ENCODE results near the gene MAD1L1. TPM values are rescaled to one million over a fixed set of nuclear protein-coding genes. Genes with fewer than 3 reads are reported as not detected.

MAD1L1 gene
- total and polyA plus RNA-seq, 2 of the 4 experiments (the other 2 are of a cell fraction) = 29.0 to 40.9 TPM

- no peak overlapping the region for H2AK5ac ChIP-seq (ENCODE audit: low read depth, low read length)
- CTCF ChIA-PET = no interaction called here
- H2AK9ac ChIP-seq (replicated peaks; ENCODE audit: low read depth, low read length, poor library complexity) = no peak overlapping the region
- BruUV-seq (replicated peaks) = no TSS peak
- H3K9me3 ChIP-seq (ENCODE audit: control insufficient read depth, insufficient read depth, low read length) = no peaks in the 10 kb centered on the region
- ATAC-seq (ENCODE audit: low read depth) (no peak), DNase-seq (no peak)
- in situ Hi-C loops (cut with MboI; ENCODE audit: low sequenced_read_pairs) (no loop called here), dilution Hi-C loops (cut with HindIII; ENCODE audit: low sequenced_read_pairs, unreplicated experiment) (no loop called here), intact Hi-C loops (cut with micrococcal nuclease) (no loop called here)
- no peak overlapping the region for H3K27ac ChIP-seq (ENCODE audit: insufficient read depth, low read length)
- TF ChIP-seq CHD1 (IDR thresholded peaks at IDR 0.05; ENCODE audit: low read depth, low read length) (no peak), MXI1 (IDR thresholded peaks at IDR 0.05; ENCODE audit: borderline replicate concordance, low read depth, low read length) (no peak), RAD21 (IDR thresholded peaks at IDR 0.05; ENCODE audit: low read length) (no peak), NFE2L2 (IDR thresholded peaks at IDR 0.05; ENCODE audit: low read depth, low read length) (no peak), RCOR1 (IDR thresholded peaks at IDR 0.05; ENCODE audit: insufficient replicate concordance, low read length) (no peak), MAZ (IDR thresholded peaks at IDR 0.05; ENCODE audit: borderline replicate concordance, low read depth, low read length) (no peak), FOS (IDR thresholded peaks at IDR 0.05; ENCODE audit: low read depth, low read length) (no peak), CTCF (conservative IDR thresholded peaks at IDR 0.05; ENCODE audit: low read depth, low read length) (no peak), POLR2A (IDR thresholded peaks at IDR 0.05; ENCODE audit: low read depth, low read length) (no peak), CEBPB (IDR thresholded peaks at IDR 0.05; ENCODE audit: low read depth, low read length) (no peak), MAFK (IDR thresholded peaks at IDR 0.05; ENCODE audit: low read depth, low read length) (no peak), BHLHE40 (IDR thresholded peaks at IDR 0.05; ENCODE audit: low read depth, low read length) (no peak), RFX5 (IDR thresholded peaks at IDR 0.05; ENCODE audit: low read depth, low read length) (no peak), SMC3 (IDR thresholded peaks at IDR 0.05; ENCODE audit: low read depth, low read length) (no peak)
- TF ChIP-seq, protein P1, sequence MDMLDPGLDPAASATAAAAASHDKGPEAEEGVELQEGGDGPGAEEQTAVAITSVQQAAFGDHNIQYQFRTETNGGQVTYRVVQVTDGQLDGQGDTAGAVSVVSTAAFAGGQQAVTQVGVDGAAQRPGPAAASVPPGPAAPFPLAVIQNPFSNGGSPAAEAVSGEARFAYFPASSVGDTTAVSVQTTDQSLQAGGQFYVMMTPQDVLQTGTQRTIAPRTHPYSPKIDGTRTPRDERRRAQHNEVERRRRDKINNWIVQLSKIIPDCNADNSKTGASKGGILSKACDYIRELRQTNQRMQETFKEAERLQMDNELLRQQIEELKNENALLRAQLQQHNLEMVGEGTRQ (IDR thresholded peaks at IDR 0.05; ENCODE audit: low read depth, low read length) = no peak
- TF ChIP-seq, protein P2, sequence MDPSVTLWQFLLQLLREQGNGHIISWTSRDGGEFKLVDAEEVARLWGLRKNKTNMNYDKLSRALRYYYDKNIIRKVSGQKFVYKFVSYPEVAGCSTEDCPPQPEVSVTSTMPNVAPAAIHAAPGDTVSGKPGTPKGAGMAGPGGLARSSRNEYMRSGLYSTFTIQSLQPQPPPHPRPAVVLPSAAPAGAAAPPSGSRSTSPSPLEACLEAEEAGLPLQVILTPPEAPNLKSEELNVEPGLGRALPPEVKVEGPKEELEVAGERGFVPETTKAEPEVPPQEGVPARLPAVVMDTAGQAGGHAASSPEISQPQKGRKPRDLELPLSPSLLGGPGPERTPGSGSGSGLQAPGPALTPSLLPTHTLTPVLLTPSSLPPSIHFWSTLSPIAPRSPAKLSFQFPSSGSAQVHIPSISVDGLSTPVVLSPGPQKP (IDR thresholded peaks at IDR 0.05; ENCODE audit: borderline replicate concordance, low read depth, low read length) = no peak
- H3K27me3 ChIP-seq (ENCODE audit: control insufficient read depth, insufficient read depth, low read length) = no peaks in the 10 kb centered on the region
- H4K5ac ChIP-seq (ENCODE audit: low read depth, low read length) = no peak overlapping the region
- no peak overlapping the region for H3K4ac ChIP-seq (ENCODE audit: low read depth, low read length)
- no peak overlapping the region for H3K4me3 ChIP-seq (ENCODE audit: insufficient read depth, low read depth, low read length)
- H3K79me1 ChIP-seq (ENCODE audit: low read depth in 1 of 2, low read length in 2 of 2) = no peaks in the 10 kb centered on the region
- no peak overlapping the region for H3K4me2 ChIP-seq (ENCODE audit: low read depth, low read length)
- H2BK15ac ChIP-seq (ENCODE audit: low read depth, low read length) = no peak overlapping the region
- no peak overlapping the region for H3K14ac ChIP-seq (replicated peaks; ENCODE audit: low read depth, low read length)
- no peak overlapping the region for H2BK20ac ChIP-seq (ENCODE audit: low read depth, low read length)
- H2AFZ ChIP-seq (replicated peaks; ENCODE audit: low read length, poor library complexity) = no peak overlapping the region
- no peak overlapping the region for H3K18ac ChIP-seq (ENCODE audit: low read depth, low read length)
- H3K9ac ChIP-seq (ENCODE audit: low read depth, low read length) = no peak overlapping the region
- H3K36me3 ChIP-seq (ENCODE audit: control insufficient read depth, insufficient read depth, low read length) = no peaks in the 10 kb centered on the region
- no peak overlapping the region for H3K23ac ChIP-seq (ENCODE audit: low read depth, low read length)
- no peak overlapping the region for H2BK120ac ChIP-seq (ENCODE audit: low read depth, low read length)
- H4K91ac ChIP-seq (ENCODE audit: insufficient read depth, low read depth, low read length) = no peak overlapping the region
- WGBS, 2 experiments (ENCODE audit: extremely low coverage in 2 of 2, insufficient read length in 1 of 2) = 100% methylated on average over 3 of the region's 14 CpGs; no CpG with 5 or more reads in 1 of the 2 experiments
- H3K56ac ChIP-seq (ENCODE audit: extremely low read depth, insufficient read depth, low read length) = no peak overlapping the region
- H3K9me1 ChIP-seq (ENCODE audit: insufficient read depth, low read length) = no peaks in the 10 kb centered on the region
- POLR2A ChIA-PET (ENCODE audit: unreplicated experiment) = no interaction called here
- no peak overlapping the region for H4K8ac ChIP-seq (ENCODE audit: low read depth in 2 of 2, low read length in 2 of 2)
- H2BK5ac ChIP-seq (ENCODE audit: low read depth, low read length, poor library complexity, severe bottlenecking) = no peak overlapping the region
- H3K4me1 ChIP-seq (ENCODE audit: control insufficient read depth, insufficient read depth, low read length) = no peaks in the 10 kb centered on the region
- no peaks in the 10 kb centered on the region; the same call in none of the 2 replicates for H4K20me1 ChIP-seq (ENCODE audit: insufficient read depth, low read length)
Observed at GRCh38 chr7:1855725-1856160, 377.0 kb downstream of the MAD1L1 start.
